WI38 (cell line): Measurements from ENCODE around the gene QSOX1.

Source experiments
- H3K4me3 ChIP-seq: 2 replicates; pipeline ENCODE4 v1.5.1; 2011; ENCODE audit warnings: low read depth, mild to moderate bottlenecking, control low read depth, low read length
- CTCF ChIP-seq: IDR thresholded peaks from 2 replicates; pipeline ENCODE4 v1.5.1; 2012; ENCODE audit warnings: low read depth, mild to moderate bottlenecking, control low read depth, low read length

QSOX1 gene

DNA sequence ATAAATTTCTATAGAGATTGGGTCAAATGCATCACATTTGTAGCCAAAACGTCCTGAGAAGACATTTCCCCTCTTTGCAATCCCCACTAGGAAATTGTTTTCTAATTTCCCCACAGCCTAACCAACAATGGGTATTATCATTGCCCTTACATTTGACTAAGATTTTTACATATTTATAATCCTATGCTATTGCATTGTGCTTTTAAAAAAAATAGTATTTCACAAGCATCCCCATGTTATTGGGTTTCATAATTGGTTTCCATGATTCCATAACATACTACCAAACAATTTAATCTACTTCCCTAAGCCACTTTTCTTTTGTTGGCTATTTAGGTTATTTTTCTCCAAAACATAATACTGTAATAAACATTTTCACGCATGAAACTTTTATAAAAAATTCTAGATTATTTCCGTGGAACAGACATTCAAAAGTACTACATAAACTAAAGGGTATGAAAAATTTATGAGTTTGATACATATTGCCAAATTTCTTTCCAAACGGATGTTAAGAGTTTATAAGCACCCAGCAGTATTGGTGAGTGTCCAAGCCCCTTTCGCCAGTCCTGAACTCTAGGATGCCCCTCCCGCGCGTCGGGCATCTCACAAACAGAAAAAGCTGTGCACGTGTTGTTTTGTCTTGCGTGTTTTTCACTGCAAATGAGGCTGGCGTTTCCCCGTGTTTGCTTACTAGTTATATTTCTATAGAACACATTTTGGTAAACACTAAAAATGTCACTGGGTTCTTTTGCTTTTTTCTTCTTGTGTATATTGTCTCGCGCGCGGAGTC lies 73.4 kb downstream of the QSOX1 start:
- H3K4me3 ChIP-seq, result no peak overlapping the region
- TF ChIP-seq CTCF, result no peak

- TF ChIP-seq CTCF, result no peak
- H3K4me3 ChIP-seq, result peak overlapping the region; percentile 56
Measured at GRCh38 chr1:180228648-180229482, 74.2 kb downstream of the QSOX1 start.

DNA sequence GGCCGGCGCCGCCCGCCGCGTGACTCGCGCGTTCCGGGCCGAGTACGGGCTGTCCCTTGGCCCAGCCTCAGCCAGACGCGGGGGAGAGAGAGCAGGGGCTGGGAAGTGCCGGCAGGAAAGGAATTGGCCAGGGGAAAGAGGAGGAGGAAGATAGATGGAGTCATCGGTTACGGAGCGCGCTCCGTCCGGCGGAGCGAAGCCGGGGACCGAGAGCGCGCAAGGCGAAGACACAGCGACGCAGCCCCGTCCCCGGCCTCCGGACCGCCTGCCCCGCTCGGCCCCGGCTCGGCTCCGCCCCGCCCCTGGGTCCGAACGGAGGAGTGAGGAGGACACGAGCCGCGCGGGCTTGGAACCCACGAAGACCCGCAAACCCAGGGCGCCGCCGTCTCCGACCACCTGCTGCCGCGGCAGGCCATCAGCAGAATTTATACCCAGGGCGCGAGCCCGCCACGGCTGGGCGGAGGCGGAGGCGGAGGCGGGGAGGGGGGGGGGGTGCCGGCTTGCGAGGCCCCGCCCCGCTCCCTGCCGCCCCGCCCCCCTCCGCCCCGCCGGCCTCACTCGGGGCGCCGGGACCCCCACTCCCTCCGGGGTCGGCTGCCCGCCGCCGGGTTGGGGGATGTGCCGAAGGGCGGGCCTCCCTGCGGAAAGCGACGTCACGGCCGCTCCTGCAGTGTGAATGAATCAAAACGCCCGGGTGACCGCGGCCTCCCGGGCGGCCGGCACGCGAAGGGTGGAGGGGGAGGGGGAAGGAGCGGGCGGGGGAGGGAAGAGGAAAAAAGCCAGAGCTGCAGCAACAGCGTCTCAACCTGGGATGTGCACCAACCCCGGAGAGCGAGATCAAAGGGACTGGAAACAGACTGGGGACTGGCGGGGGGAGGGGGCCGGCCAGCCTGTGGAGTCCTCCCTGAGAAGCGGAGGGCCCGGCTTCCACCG lies 75.1 kb downstream of the QSOX1 start, which contains the start of gene LHX4:
LHX4 (plus strand) TSS at position 782 of the 933 bp plus-strand sequence. CDS start 266 bp downstream, outside the sequence.
- no peak for TF ChIP-seq CTCF
- H3K4me3 ChIP-seq, result peak within 1 kb of the TSS; percentile 56

DNA sequence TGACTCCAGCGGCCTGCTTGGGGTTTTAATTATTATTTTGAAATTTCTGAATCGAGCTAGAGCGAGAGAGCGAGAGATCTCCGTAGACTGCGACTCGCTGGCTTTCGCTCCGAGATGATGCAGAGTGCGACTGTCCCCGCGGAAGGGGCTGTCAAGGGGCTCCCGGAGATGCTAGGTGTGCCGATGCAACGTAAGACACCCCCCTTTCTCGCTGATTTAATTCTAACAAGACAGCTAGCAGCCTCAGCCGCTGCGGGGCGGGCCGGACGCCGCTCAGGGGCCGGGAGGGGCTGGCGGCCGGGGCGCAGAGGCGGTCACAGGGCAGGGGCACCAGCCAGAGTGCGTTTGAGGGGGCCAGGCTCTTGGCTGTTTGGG lies 75.7 kb downstream of the QSOX1 start:
- no peak for TF ChIP-seq CTCF
- peak overlapping the region; percentile 56 for H3K4me3 ChIP-seq

DNA sequence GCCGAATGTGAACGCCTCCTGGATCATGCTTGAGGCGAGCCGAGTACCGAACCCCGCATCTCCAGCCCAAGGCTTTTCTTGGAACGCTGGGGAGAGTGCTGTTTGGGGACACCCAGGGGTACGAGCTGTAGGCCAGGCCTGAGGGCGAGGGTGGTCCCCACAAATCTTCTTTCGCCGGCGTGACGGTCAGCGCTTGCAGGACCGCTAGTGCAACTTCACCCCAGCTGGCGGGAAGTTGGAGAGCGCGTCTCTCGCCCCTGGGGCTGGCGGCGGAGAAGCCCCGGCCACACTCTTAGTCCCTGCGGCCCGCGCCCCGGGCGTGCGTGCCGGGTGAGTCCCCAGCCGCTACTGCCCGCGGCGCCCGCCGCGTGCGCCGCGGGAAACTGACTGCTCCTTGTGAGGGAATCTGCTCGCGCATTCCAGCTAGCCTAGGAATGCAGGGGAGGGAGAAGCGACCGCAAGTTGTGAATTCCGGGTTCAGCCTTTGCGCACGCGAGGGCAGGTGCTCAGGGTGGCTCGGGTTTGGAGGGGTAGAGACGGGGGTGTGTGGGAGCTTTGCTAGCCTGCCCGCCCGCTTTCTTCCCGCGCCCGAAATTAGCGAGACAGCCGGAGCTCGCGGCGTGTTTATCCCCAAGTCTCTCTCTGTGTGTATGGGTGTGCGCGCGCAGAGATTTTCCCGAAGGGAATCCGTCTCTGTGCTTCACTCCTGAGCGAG lies 76.3 kb downstream of the QSOX1 start:
- no peak for TF ChIP-seq CTCF
- peak overlapping the region; percentile 56 for H3K4me3 ChIP-seq

- peak overlapping the region; percentile 56 for H3K4me3 ChIP-seq
Measured at GRCh38 chr1:180231506-180231921, 76.8 kb downstream of the QSOX1 start.

More at GRCh38 chr1:180231506-180231921, 76.8 kb downstream of the QSOX1 start:
- no peak for TF ChIP-seq CTCF
